Activated naive CD4-positive, alpha-beta T cell treated with anti-CD3 and anti-CD28 coated beads for 36 hours (primary cell): ENCODE data around the gene RANBP1. TPM values are rescaled to one million over a fixed set of nuclear protein-coding genes. Genes with fewer than 3 reads are reported as not detected.

Source experiments
- CTCF ChIA-PET: fragments of 350-600 bp; sonication (Branson Sonifier 250); formaldehyde crosslinking; loops from one replicate; lab custom pipeline; 2021; ENCODE audit warnings: antibody characterized with exemption; lab: Charles Lee
- DNase-seq: peaks from one replicate; pipeline ENCODE4 v3.0.0-alpha.2; 2020
- H3K27ac Mint-ChIP-seq: one replicate; pipeline ENCODE4 v1.8.0; 2021; ENCODE audit warnings: mild to moderate bottlenecking, mixed read lengths
- H3K27me3 Mint-ChIP-seq: one replicate; pipeline ENCODE4 v1.8.0; 2021; ENCODE audit warnings: low read depth, mixed read lengths
- H3K36me3 Mint-ChIP-seq: one replicate; pipeline ENCODE4 v1.8.0; 2021; ENCODE audit warnings: low read depth, mixed read lengths
- H3K4me1 Mint-ChIP-seq: one replicate; pipeline ENCODE4 v1.8.0; 2021; ENCODE audit warnings: low read depth, mixed read lengths
- H3K4me3 Mint-ChIP-seq: one replicate; pipeline ENCODE4 v1.8.0; 2021; ENCODE audit warnings: mild to moderate bottlenecking, moderate library complexity, mixed read lengths
- H3K9me3 Mint-ChIP-seq: one replicate; pipeline ENCODE4 v1.8.0; 2021; ENCODE audit warnings: mixed read lengths
- intact Hi-C: fragments of 100-400 bp; cut with micrococcal nuclease; formaldehyde crosslinking; loops from one replicate; pipeline ENCODE4 v1.15.1; 2023
- total RNA-seq, 2 experiments: library from RNA; stranded (reverse); gene quantifications; one replicate each; pipeline ENCODE4 v1.2.3, GENCODE V29; 2021

Gene RANBP1
- total RNA-seq, 2 experiments from 2014 or later, result 445 to 455 TPM

GRCh38 chr22:20090730-20091240 lies 25.1 kb upstream of the RANBP1 start:
- no peak overlapping the region for H3K4me3 Mint-ChIP-seq
- H3K27ac Mint-ChIP-seq, result no peak overlapping the region
- no peaks in the 10 kb centered on the region for H3K9me3 Mint-ChIP-seq
- H3K4me1 Mint-ChIP-seq, result peaks cover 17% of the 10 kb centered on the region
- intact Hi-C loops, result no loop called here
- DNase-seq, result no peak
- CTCF ChIA-PET, result interaction anchor here (0.6 kb wide), 1 partner anchor 370 kb away, joined by 3 read pairs; no protein-coding TSS in a partner anchor
- H3K36me3 Mint-ChIP-seq, result peaks cover 68% of the 10 kb centered on the region
- H3K27me3 Mint-ChIP-seq, result no peaks in the 10 kb centered on the region

- Mint-ChIP-seq H3K27ac (no peak overlapping the region), H3K27me3 (no peaks in the 10 kb centered on the region), H3K9me3 (no peaks in the 10 kb centered on the region), H3K4me3 (no peak overlapping the region), H3K4me1 (peaks cover 21% of the 10 kb centered on the region), H3K36me3 (peaks cover 68% of the 10 kb centered on the region)
- CTCF ChIA-PET, result no interaction called here
- no peak for DNase-seq
- intact Hi-C loops, result no loop called here
Observed at GRCh38 chr22:20091690-20092476, 24.0 kb upstream of the RANBP1 start.

GRCh38 chr22:20092477-20092854 lies 23.4 kb upstream of the RANBP1 start:
- H3K27ac Mint-ChIP-seq, result no peak overlapping the region
- intact Hi-C loops, result no loop called here
- CTCF ChIA-PET, result interaction anchor here (0.6 kb wide), 1 partner anchor 906 kb away, joined by 3 read pairs; no protein-coding TSS in a partner anchor
- no peaks in the 10 kb centered on the region for H3K9me3 Mint-ChIP-seq
- peaks cover 68% of the 10 kb centered on the region for H3K36me3 Mint-ChIP-seq
- DNase-seq, result no peak
- H3K27me3 Mint-ChIP-seq, result no peaks in the 10 kb centered on the region
- peaks cover 27% of the 10 kb centered on the region for H3K4me1 Mint-ChIP-seq
- H3K4me3 Mint-ChIP-seq, result no peak overlapping the region

- peaks cover 34% of the 10 kb centered on the region for H3K4me1 Mint-ChIP-seq
- intact Hi-C loops, result no loop called here
- H3K36me3 Mint-ChIP-seq, result peaks cover 70% of the 10 kb centered on the region
- H3K4me3 Mint-ChIP-seq, result no peak overlapping the region
- no peak overlapping the region for H3K27ac Mint-ChIP-seq
- DNase-seq, result no peak
- CTCF ChIA-PET, result interaction anchor here (0.6 to 1.0 kb wide), 3 partner anchors 9 to 907 kb away, joined by 3 read pairs; no protein-coding TSS in a partner anchor
- H3K9me3 Mint-ChIP-seq, result no peaks in the 10 kb centered on the region
- no peaks in the 10 kb centered on the region for H3K27me3 Mint-ChIP-seq
Observed at GRCh38 chr22:20093418-20094196, 22.3 kb upstream of the RANBP1 start.

GRCh38 chr22:20094197-20094807 lies 21.6 kb upstream of the RANBP1 start:
- no peak for DNase-seq
- Mint-ChIP-seq H3K4me1 (peaks cover 41% of the 10 kb centered on the region), H3K4me3 (no peak overlapping the region), H3K36me3 (peaks cover 69% of the 10 kb centered on the region), H3K27ac (no peak overlapping the region), H3K9me3 (no peaks in the 10 kb centered on the region), H3K27me3 (no peaks in the 10 kb centered on the region)
- CTCF ChIA-PET, result interaction anchor here (0.9 to 1.0 kb wide), 2 partner anchors 9 to 17 kb away, joined by 3 read pairs; no protein-coding TSS in a partner anchor
- intact Hi-C loops, result no loop called here

- Mint-ChIP-seq H3K9me3 (no peaks in the 10 kb centered on the region), H3K27ac (peak overlapping the region; percentile 59), H3K36me3 (peaks cover 71% of the 10 kb centered on the region), H3K4me1 (peaks cover 53% of the 10 kb centered on the region), H3K4me3 (no peak overlapping the region), H3K27me3 (no peaks in the 10 kb centered on the region)
- intact Hi-C loops, result no loop called here
- CTCF ChIA-PET, result interaction anchor here (0.7 to 1.9 kb wide), 5 partner anchors 12 to 141 kb away, joined by 3 to 5 read pairs (median 4); no protein-coding TSS in a partner anchor
- DNase-seq, result peak; percentile 61
Observed at GRCh38 chr22:20095521-20095920, 20.4 kb upstream of the RANBP1 start.

GRCh38 chr22:20096574-20097420 lies 19.1 kb upstream of the RANBP1 start:
- Mint-ChIP-seq H3K9me3 (no peaks in the 10 kb centered on the region), H3K27ac (no peak overlapping the region), H3K4me3 (no peak overlapping the region), H3K27me3 (no peaks in the 10 kb centered on the region), H3K36me3 (peaks cover 62% of the 10 kb centered on the region), H3K4me1 (peaks cover 65% of the 10 kb centered on the region)
- CTCF ChIA-PET, result interaction anchor here (0.7 to 1.9 kb wide), 5 partner anchors 11 to 143 kb away, joined by 3 to 5 read pairs (median 4); no protein-coding TSS in a partner anchor
- no peak for DNase-seq
- intact Hi-C loops, result no loop called here

- CTCF ChIA-PET, result interaction anchor here (1.3 kb wide), 1 partner anchor 12 kb away, joined by 7 read pairs; no protein-coding TSS in a partner anchor
- H3K9me3 Mint-ChIP-seq, result no peaks in the 10 kb centered on the region
- intact Hi-C loops, result no loop called here
- peaks cover 69% of the 10 kb centered on the region for H3K4me1 Mint-ChIP-seq
- H3K4me3 Mint-ChIP-seq, result no peak overlapping the region
- H3K27ac Mint-ChIP-seq, result peak overlapping the region; percentile 86
- no peak for DNase-seq
- H3K36me3 Mint-ChIP-seq, result peaks cover 54% of the 10 kb centered on the region
- no peaks in the 10 kb centered on the region for H3K27me3 Mint-ChIP-seq
Observed at GRCh38 chr22:20099099-20099711, 16.7 kb upstream of the RANBP1 start.

- no peak for DNase-seq
- peaks cover 49% of the 10 kb centered on the region for H3K4me1 Mint-ChIP-seq
- H3K27me3 Mint-ChIP-seq, result no peaks in the 10 kb centered on the region
- peak overlapping the region; percentile 58 for H3K27ac Mint-ChIP-seq
- no peak overlapping the region for H3K4me3 Mint-ChIP-seq
- CTCF ChIA-PET, result interaction anchor here (1.1 to 1.4 kb wide), 2 partner anchors 10 to 15 kb away, joined by 5 to 6 read pairs; partner anchors contain the start of gene TRMT2A
- intact Hi-C loops, result no loop called here
- H3K9me3 Mint-ChIP-seq, result no peaks in the 10 kb centered on the region
- peaks cover 32% of the 10 kb centered on the region for H3K36me3 Mint-ChIP-seq
Observed at GRCh38 chr22:20101638-20102037, 14.3 kb upstream of the RANBP1 start.

- Mint-ChIP-seq H3K4me1 (peaks cover 46% of the 10 kb centered on the region), H3K36me3 (peaks cover 27% of the 10 kb centered on the region), H3K4me3 (no peak overlapping the region), H3K27me3 (no peaks in the 10 kb centered on the region), H3K9me3 (no peaks in the 10 kb centered on the region), H3K27ac (peak overlapping the region; percentile 4)
- CTCF ChIA-PET, result interaction anchor here (1.1 to 1.4 kb wide), 2 partner anchors 9 to 15 kb away, joined by 5 to 6 read pairs; partner anchors contain the start of gene TRMT2A
- DNase-seq, result no peak
- intact Hi-C loops, result no loop called here
Observed at GRCh38 chr22:20102203-20102780, 13.6 kb upstream of the RANBP1 start.
